ENCODE data around the gene SUOX. TPM values are rescaled to one million over a fixed set of nuclear protein-coding genes. Genes with fewer than 3 reads are reported as not detected.

Gene SUOX
- total RNA-seq: 10 to 100 TPM; 14.5 to 43.0 (median 22.9) TPM

DNA sequence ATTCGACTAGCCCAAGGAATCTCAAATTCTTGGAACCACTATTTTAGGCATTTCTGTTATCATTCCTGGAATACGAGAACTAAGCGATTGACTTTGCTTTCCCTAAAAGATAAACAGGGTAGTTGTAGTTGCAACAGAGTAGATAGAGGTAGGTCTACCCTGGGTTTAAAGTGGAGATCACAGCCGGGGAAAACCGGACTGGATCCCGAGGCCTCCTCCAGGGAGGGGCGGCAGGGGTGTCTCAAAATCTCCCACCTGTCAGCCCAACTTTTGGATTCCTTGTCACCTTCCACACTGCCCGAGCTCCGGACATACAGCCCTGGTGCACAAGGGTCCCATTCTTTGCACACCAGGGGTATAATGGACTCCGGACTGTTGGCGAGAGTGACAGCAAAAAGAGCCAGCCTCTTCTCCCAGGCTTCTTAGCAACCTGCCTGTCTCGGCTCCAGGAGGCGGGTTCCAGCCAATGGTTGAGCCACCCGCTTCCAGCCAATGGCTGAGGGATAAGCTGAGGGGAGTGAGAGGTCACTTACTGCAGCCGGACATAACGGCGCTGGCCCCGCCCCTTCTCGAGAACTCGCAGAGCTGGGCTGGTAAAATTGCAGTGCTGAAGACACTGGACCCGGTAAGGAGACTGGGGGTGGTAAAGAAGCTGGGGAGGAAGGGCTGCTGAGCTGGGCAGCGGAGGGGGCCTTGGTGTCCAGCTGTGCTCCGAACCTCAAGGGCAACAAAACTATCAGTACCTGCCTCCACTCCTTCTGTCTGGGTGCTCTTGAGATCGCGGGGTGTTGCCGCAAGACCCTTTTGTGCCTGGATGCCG, at the start of gene SUOX:
Gene SUOX, plus strand, starts transcription at position 562 of the 820 bp plus-strand sequence. CDS start 4,946 bp downstream, outside the sequence.
- TF ChIP-seq, protein P1, sequence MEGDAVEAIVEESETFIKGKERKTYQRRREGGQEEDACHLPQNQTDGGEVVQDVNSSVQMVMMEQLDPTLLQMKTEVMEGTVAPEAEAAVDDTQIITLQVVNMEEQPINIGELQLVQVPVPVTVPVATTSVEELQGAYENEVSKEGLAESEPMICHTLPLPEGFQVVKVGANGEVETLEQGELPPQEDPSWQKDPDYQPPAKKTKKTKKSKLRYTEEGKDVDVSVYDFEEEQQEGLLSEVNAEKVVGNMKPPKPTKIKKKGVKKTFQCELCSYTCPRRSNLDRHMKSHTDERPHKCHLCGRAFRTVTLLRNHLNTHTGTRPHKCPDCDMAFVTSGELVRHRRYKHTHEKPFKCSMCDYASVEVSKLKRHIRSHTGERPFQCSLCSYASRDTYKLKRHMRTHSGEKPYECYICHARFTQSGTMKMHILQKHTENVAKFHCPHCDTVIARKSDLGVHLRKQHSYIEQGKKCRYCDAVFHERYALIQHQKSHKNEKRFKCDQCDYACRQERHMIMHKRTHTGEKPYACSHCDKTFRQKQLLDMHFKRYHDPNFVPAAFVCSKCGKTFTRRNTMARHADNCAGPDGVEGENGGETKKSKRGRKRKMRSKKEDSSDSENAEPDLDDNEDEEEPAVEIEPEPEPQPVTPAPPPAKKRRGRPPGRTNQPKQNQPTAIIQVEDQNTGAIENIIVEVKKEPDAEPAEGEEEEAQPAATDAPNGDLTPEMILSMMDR (IDR thresholded peaks at IDR 0.05): no peak
- ATAC-seq (ENCODE audit: low FRiP score) (peak; percentile 98), DNase-seq (ENCODE audit: low spot score) (peak; percentile 82)

DNA sequence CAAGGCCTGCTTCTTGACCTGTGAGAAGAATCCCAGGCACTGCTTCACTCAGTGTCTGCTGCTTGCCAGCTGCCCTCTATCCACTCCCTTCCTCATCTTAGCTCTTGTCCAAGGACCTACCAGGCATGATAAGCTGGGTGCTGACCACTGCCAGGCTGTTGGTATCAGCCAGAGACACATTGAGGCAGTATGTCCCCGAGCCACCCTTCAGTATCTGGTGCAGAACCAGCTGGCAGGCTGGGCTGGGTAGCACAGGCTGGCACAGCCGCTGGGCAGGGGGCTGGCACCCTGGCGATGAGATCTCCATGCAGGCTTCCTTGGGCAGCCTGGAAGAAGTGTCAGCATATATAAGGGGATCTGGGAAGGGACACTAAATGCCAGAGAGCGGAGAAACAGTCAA, 41.7 kb upstream of the SUOX start:
- DNase-seq (ENCODE audit: low spot score) (no peak), ATAC-seq (ENCODE audit: low FRiP score) (no peak)
- TF ChIP-seq, protein P1 (IDR thresholded peaks at IDR 0.05): no peak

DNA sequence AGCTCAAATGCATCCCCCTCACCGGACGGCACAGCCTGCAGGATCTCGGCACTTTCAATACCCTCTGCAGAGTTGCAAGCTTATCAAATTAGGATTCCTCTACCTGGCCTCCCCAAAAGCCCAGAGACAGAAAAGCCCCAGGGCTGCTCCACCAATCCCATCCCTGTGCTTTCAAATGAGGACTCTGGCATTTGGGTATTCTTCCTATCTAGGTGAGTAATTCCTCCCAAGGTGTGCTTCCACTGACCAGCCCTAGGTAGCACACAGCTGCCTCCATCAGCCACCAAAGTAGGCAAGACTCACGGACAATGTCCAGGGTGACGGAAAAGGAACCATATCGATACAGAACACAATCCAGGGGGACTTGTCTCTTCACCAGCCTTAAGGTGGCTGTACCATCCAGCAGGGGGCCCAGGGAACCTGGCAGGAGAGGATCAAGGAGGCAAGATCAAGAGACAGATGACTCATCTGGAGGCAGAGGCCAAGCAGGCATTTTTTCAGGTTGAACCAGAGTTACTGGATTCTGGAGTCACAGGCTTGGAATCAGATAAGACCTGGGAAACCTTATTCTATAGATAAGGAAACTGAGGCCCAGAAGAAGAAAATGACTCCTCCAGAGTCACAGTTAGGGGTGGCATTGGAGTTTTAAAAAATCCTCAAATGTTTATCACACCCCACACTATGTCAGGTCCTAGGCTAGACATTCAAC, 41.1 kb upstream of the SUOX start:
- ATAC-seq (ENCODE audit: low FRiP score): peak; percentile 86
- DNase-seq (ENCODE audit: low spot score): no peak
- TF ChIP-seq, protein P1 (IDR thresholded peaks at IDR 0.05): no peak

GRCh38 chr12:55957106-55957859, 39.8 kb upstream of the SUOX start:
- TF ChIP-seq, protein P1 (IDR thresholded peaks at IDR 0.05): no peak
- DNase-seq (ENCODE audit: low spot score) (no peak), ATAC-seq (ENCODE audit: low FRiP score) (no peak)

- TF ChIP-seq, protein P1 (IDR thresholded peaks at IDR 0.05): no peak
- no peak for DNase-seq (ENCODE audit: low spot score)
- ATAC-seq (ENCODE audit: low FRiP score): no peak
Observed at GRCh38 chr12:55963760-55964159, 33.3 kb upstream of the SUOX start.

- no peak for DNase-seq (ENCODE audit: low spot score)
- TF ChIP-seq, protein P1 (IDR thresholded peaks at IDR 0.05): no peak
- ATAC-seq (ENCODE audit: low FRiP score): no peak
Observed at GRCh38 chr12:55965240-55965639, 31.8 kb upstream of the SUOX start.
